WTC11 (cell line): ENCODE data around the gene AKT1.

Experiments
- CREB1 ChIP-seq: sonication (generic); formaldehyde crosslinking; IDR thresholded peaks from 2 replicates; pipeline ENCODE4 v1.8.0; 2023; ENCODE audit warnings: mild to moderate bottlenecking, missing genetic modification reagents
- FOXK1 ChIP-seq: sonication (generic); formaldehyde crosslinking; IDR thresholded peaks from 2 replicates; pipeline ENCODE4 v1.8.0; 2022; ENCODE audit warnings: mild to moderate bottlenecking, moderate library complexity, missing genetic modification reagents
- NR1H2 ChIP-seq: sonication (generic); formaldehyde crosslinking; IDR thresholded peaks from 2 replicates; pipeline ENCODE4 v1.9.0; 2021; ENCODE audit warnings: mild to moderate bottlenecking, moderate library complexity, missing genetic modification reagents
- ZNF121 ChIP-seq: sonication (generic); formaldehyde crosslinking; IDR thresholded peaks from 2 replicates; pipeline ENCODE4 v1.8.0; 2023; ENCODE audit warnings: missing genetic modification reagents
- TF ChIP-seq, protein P1 (sequence below): fragments of 200-600 bp; IDR thresholded peaks from 2 replicates; pipeline ENCODE4 v1.8.0; 2022; ENCODE audit warnings: antibody characterized with exemption
- TF ChIP-seq, protein P2 (sequence below): sonication (generic); formaldehyde crosslinking; IDR thresholded peaks from 2 replicates; pipeline ENCODE4 v1.8.1; 2023; ENCODE audit warnings: mild to moderate bottlenecking, missing genetic modification reagents
- TF ChIP-seq, protein P3 (sequence below): sonication (generic); formaldehyde crosslinking; IDR thresholded peaks from 2 replicates; pipeline ENCODE4 v1.8.1; 2022; ENCODE audit warnings: low read depth, missing genetic modification reagents, borderline replicate concordance
- TF ChIP-seq, protein P4 (sequence below): fragments of 250-450 bp; sonication (Bioruptor Pico); IDR thresholded peaks from 2 replicates; pipeline ENCODE4 v1.9.0; 2021; ENCODE audit warnings: mild to moderate bottlenecking, borderline replicate concordance

DNA sequence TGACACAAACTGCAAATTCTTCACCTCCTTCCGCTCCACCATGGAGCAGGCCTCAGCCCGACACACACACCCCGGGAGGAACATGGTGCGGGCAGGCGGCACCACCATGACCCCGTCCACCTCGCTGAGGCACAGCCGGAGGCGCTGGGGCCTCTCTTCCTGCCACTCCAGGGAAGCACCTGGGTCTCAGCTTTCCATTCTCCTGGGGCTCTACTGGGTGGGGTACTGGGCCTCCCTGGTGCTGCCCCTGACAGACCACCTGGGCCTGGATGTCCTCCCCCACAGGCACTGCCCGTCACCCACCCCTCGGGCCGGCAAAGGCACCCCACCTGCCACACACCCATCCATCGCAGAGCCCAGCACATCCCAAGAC, 9.9 kb downstream of the AKT1 start:
- TF ChIP-seq, protein P1, sequence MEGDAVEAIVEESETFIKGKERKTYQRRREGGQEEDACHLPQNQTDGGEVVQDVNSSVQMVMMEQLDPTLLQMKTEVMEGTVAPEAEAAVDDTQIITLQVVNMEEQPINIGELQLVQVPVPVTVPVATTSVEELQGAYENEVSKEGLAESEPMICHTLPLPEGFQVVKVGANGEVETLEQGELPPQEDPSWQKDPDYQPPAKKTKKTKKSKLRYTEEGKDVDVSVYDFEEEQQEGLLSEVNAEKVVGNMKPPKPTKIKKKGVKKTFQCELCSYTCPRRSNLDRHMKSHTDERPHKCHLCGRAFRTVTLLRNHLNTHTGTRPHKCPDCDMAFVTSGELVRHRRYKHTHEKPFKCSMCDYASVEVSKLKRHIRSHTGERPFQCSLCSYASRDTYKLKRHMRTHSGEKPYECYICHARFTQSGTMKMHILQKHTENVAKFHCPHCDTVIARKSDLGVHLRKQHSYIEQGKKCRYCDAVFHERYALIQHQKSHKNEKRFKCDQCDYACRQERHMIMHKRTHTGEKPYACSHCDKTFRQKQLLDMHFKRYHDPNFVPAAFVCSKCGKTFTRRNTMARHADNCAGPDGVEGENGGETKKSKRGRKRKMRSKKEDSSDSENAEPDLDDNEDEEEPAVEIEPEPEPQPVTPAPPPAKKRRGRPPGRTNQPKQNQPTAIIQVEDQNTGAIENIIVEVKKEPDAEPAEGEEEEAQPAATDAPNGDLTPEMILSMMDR, result no peak
- TF ChIP-seq, protein P2, sequence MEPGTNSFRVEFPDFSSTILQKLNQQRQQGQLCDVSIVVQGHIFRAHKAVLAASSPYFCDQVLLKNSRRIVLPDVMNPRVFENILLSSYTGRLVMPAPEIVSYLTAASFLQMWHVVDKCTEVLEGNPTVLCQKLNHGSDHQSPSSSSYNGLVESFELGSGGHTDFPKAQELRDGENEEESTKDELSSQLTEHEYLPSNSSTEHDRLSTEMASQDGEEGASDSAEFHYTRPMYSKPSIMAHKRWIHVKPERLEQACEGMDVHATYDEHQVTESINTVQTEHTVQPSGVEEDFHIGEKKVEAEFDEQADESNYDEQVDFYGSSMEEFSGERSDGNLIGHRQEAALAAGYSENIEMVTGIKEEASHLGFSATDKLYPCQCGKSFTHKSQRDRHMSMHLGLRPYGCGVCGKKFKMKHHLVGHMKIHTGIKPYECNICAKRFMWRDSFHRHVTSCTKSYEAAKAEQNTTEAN, result no peak
- no peak for TF ChIP-seq CREB1 (CRISPR knock-in tag)
- no peak for TF ChIP-seq NR1H2 (CRISPR knock-in tag)
- TF ChIP-seq ZNF121, result no peak
- TF ChIP-seq, protein P3, sequence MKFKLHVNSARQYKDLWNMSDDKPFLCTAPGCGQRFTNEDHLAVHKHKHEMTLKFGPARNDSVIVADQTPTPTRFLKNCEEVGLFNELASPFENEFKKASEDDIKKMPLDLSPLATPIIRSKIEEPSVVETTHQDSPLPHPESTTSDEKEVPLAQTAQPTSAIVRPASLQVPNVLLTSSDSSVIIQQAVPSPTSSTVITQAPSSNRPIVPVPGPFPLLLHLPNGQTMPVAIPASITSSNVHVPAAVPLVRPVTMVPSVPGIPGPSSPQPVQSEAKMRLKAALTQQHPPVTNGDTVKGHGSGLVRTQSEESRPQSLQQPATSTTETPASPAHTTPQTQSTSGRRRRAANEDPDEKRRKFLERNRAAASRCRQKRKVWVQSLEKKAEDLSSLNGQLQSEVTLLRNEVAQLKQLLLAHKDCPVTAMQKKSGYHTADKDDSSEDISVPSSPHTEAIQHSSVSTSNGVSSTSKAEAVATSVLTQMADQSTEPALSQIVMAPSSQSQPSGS (CRISPR knock-in tag), result no peak
- TF ChIP-seq, protein P4, sequence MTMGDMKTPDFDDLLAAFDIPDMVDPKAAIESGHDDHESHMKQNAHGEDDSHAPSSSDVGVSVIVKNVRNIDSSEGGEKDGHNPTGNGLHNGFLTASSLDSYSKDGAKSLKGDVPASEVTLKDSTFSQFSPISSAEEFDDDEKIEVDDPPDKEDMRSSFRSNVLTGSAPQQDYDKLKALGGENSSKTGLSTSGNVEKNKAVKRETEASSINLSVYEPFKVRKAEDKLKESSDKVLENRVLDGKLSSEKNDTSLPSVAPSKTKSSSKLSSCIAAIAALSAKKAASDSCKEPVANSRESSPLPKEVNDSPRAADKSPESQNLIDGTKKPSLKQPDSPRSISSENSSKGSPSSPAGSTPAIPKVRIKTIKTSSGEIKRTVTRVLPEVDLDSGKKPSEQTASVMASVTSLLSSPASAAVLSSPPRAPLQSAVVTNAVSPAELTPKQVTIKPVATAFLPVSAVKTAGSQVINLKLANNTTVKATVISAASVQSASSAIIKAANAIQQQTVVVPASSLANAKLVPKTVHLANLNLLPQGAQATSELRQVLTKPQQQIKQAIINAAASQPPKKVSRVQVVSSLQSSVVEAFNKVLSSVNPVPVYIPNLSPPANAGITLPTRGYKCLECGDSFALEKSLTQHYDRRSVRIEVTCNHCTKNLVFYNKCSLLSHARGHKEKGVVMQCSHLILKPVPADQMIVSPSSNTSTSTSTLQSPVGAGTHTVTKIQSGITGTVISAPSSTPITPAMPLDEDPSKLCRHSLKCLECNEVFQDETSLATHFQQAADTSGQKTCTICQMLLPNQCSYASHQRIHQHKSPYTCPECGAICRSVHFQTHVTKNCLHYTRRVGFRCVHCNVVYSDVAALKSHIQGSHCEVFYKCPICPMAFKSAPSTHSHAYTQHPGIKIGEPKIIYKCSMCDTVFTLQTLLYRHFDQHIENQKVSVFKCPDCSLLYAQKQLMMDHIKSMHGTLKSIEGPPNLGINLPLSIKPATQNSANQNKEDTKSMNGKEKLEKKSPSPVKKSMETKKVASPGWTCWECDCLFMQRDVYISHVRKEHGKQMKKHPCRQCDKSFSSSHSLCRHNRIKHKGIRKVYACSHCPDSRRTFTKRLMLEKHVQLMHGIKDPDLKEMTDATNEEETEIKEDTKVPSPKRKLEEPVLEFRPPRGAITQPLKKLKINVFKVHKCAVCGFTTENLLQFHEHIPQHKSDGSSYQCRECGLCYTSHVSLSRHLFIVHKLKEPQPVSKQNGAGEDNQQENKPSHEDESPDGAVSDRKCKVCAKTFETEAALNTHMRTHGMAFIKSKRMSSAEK, result no peak
- no peak for TF ChIP-seq FOXK1 (CRISPR knock-in tag)
